GM21447 (cell line): ENCODE results near the gene DOCK2.

Experiments
- ATAC-seq: cut with Tn5 transposase; IDR thresholded peaks from one replicate; pipeline ENCODE4 v1.9.1; 2021; ENCODE audit not compliant: unreplicated experiment

The DOCK2 gene

GRCh38 chr5:170020423-170020822, 383.3 kb downstream of the DOCK2 start:
- ATAC-seq: no peak

GRCh38 chr5:170021506-170021905, 384.4 kb downstream of the DOCK2 start:
- ATAC-seq: no peak

- no peak for ATAC-seq
These were observed 388.8 kb downstream of the DOCK2 start for GRCh38 chr5:170025853-170026252.

GRCh38 chr5:170028124-170028523, 391.0 kb downstream of the DOCK2 start:
- ATAC-seq: no peak

- ATAC-seq: no peak
These were observed 397.2 kb downstream of the DOCK2 start for GRCh38 chr5:170034231-170034630.

- no peak for ATAC-seq
These were observed 401.2 kb downstream of the DOCK2 start for GRCh38 chr5:170038241-170038640.

- no peak for ATAC-seq
These were observed 402.8 kb downstream of the DOCK2 start for GRCh38 chr5:170039830-170040229.

GRCh38 chr5:170046241-170046640, 409.2 kb downstream of the DOCK2 start:
- no peak for ATAC-seq

- ATAC-seq: no peak
These were observed 412.6 kb downstream of the DOCK2 start for GRCh38 chr5:170049713-170050112.

GRCh38 chr5:170053896-170054295, 416.8 kb downstream of the DOCK2 start:
- ATAC-seq: no peak

- no peak for ATAC-seq
These were observed 418.5 kb downstream of the DOCK2 start for GRCh38 chr5:170055606-170056005.

GRCh38 chr5:170056561-170057267, 419.6 kb downstream of the DOCK2 start:
- ATAC-seq: no peak

- ATAC-seq: no peak
These were observed 420.2 kb downstream of the DOCK2 start for GRCh38 chr5:170057311-170057710.

GRCh38 chr5:170059221-170059620, 422.1 kb downstream of the DOCK2 start:
- no peak for ATAC-seq

- no peak for ATAC-seq
These were observed 430.1 kb downstream of the DOCK2 start for GRCh38 chr5:170067152-170067551.

GRCh38 chr5:170067574-170068170, 430.6 kb downstream of the DOCK2 start:
- ATAC-seq: no peak

- ATAC-seq: no peak
These were observed 432.4 kb downstream of the DOCK2 start for GRCh38 chr5:170069512-170069911.

- ATAC-seq: no peak
These were observed 433.7 kb downstream of the DOCK2 start for GRCh38 chr5:170070556-170071412.

GRCh38 chr5:170071748-170072147, 434.7 kb downstream of the DOCK2 start:
- ATAC-seq: no peak

GRCh38 chr5:170075696-170076095, 438.6 kb downstream of the DOCK2 start:
- no peak for ATAC-seq

- ATAC-seq: no peak
These were observed 439.1 kb downstream of the DOCK2 start for GRCh38 chr5:170076211-170076610.

GRCh38 chr5:170076739-170077138, 439.7 kb downstream of the DOCK2 start:
- ATAC-seq: no peak
